GM10847 (cell line): ENCODE results near the gene ZNF598.

Experiments
- POLR2A ChIP-seq: IDR thresholded peaks from 2 replicates; pipeline ENCODE4 v1.6.1; 2011; ENCODE audit not compliant: insufficient read length; ENCODE audit errors: extremely low read depth

ZNF598 gene

DNA sequence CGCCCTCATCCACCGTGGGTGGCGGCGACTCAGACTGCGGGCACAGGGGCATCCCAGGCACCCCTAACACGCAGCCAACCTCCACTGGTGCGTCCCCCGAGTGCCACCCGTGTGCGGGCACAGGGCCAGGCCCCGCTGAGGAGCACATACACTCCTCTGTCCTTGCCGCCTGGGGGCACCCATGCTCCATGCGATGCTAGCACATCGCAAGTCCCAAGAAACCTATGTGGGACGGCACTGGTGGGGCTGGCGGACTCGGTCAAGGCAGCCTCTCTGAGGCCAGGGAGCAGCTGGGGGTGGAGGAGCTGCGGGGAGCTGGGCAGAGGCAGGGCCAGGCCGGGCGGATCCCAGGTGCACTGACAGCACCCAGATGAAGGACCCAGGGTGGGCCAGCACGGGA is 4.0 kb downstream of the ZNF598 start:
- TF ChIP-seq POLR2A = no peak

DNA sequence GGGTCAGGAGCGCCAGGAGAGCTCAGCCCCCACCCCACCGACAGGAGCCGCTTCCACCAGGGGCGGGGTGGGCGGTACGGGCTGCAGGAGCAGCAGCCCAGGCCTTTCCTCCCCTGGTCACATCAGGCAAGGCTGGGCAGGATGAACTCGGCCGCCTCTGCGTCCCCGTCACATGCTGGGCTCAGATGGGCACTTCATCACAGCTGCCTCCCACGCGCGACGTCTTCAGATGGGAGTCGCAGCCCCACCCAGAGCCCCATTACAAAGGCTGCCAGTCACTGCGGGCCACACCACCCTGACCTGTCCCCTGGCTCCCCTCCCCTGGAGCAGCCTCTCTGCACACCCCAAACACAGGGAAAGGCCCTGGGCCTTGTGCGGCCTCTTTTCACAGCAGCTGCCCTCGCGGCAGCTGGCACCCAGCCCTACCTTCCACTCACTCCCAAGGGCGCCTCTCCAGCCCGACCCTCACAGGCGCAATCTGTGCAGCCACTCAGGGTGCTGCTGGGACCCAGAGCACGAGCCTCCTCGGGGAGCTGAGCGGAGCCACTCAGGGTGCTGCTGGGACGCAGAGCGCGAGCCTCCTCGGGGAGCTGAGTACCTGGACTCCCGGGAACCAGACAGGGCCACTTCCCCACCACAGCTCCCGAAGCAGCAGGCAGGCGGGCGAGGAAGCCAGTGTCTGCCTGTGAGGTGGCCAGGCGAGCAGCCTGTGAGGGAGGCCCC is 4.7 kb downstream of the ZNF598 start:
- TF ChIP-seq POLR2A = no peak

DNA sequence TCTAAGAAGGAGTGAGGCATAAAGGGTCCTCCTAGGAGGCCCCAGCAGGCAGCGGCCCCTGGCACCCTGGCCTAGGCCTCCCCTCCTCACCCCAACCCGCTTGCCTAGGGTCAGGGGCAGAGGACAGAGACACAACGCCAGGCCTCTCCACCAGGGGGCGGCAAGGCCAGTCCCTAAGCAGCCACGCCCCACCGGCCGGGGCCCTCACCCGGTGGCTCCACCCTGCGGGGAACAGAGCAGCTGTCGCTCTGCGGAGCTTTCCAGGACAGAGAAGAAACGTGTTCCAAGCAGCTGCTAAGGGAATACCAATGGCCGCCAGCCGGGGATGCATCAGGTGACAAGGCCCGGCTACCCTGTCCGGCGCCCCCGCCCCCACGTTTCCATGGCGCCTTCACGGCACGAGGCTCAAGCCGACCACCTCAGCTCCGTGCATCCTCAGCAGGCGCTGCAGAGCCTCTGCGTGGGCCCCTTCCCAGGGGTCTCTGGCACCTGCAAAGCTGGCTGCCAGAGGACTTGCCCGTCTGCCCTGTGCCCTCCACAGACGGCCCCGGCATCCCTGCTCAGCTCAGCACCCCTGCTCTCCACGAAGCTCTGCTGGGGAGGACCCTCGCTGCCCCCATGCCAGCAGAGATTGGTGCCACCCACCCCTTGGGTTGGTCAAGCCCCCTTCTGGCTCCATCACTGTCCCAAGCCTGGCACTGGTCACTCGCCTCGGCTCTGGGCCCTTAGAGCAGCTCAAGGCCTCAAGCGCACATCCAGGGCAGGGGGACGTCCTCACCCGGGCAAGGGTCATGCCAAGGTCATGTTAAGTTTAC is 5.6 kb downstream of the ZNF598 start:
- TF ChIP-seq POLR2A = no peak

DNA sequence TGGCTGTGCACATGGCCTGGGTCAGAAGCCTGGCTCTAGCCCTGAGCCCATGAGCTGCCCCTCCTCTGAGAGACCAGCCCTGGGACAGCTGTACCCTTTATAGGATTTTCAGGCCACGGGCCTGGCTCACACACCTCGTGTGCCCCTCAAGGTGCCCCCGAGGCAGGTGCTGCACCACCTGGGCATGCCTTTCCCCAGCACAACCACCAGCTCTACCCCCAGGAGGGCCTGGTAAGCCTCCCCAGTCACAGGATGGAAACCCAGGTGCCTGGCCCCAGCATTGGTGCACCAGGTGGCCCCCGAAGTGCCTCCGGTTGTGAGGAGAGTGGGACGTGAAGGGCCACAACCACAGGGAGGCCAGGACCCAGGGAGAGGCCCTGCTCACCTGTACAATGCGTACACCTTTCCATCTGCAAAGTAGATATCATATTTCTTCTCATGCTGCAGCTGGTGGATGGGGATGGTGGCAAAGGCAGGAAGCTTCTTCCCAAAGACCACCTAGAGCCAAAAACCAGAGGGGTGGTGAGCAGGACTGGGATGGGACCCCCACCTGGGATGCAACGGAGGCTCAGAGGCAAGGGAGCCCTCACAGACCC is 6.3 kb downstream of the ZNF598 start:
- no peak for TF ChIP-seq POLR2A

DNA sequence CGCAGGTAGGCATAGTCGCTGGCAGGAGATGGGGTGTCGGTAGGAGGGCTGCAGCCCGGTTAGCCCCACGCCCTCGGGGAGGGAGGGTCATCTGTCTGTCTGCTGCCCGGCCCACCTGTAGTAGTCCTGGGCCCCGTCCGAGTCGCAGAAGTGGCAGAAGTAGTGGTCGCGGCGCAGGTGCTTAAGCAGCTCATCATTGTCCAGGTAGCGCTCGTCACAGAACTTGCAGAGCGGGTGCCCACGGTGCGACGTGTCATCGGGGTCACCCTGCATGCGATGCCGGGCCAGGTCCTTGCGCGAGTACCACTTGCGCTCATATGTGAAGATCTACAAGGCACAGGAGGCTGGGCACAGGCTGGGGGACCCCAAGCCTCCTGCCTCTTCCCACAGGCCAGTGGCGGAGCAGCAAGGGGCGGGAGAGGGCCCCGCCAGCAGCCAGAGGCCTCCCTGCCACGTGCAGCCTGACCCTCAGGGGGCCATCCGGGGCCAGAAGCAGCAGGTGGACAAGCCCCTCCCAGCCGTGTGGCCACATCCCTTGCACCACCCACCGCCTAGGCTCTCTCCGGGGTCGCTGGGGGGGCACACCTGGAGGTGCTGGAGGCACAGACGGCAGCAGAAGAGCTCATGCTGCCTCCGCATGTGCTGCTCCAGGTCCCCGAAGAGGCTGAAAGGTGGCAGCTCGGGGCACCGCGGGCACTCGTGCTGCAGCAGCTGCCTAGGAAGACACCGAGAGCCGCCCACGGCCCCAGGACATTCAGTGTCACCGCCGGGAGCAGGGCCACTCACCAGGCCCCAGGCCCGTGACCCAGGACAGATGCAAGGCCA is 7.0 kb downstream of the ZNF598 start:
- no peak for TF ChIP-seq POLR2A

DNA sequence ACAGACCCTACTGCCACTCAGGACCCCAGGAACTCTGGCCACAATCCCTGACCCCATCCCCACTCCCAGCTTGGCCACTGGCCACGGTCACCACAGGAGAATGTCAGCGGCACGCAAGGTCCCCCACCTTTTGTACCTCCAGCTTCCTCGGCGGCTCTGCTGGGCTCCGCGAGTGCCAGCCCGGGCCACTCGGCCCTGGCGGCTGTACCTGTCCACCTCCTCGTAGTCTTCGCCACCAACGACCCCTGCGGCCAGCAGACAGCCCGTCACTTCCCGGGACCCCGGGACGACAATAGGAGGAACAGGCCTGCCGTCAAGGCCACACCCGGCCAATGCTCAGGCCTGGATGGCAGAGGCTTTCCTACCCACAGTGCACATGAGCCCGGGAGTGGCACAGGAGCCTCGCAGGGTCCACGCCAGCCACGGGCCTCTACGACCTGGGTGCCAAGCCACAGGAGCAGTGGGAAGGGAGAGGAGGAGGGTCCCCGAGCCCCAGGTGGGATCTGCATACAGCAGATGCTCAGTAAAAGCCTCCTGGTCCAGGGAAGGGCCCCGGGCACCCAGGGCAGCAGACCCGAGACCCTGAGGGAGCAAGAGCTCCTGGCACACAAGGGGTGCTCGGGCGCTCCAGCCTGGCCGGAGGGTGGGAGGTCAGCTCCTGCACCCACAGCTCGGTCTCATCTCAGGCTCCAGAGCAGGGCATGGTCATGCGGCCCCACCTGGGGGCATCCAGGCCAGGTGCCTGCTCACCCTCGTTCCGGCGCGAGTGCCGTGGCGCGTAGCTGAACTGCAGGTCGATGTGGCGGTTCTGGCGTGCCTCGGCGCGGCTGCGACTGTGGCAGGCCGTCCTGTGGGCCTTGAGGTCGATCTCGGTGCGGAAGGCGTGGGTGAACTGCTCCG is 7.9 kb downstream of the ZNF598 start:
- TF ChIP-seq POLR2A = no peak

DNA sequence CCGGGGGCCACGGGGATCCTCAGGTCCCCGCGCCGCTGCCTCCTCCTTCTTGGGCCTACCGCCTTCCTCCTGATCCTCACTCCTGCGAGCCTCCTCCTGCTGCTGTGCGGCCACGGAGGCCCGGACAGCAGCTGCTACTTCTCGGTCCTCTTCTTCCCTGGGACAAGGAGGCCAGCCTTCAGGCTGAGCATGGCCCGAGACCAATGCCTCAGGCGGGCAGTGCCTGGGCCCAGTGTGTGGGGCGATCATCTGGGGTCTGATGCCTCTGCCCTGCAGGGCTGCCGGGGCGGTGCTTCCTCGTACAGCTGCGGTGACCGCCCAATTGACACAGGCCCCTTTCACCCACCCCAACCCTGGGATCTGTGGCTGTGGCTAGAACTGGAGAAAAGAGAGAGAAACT is 8.6 kb downstream of the ZNF598 start:
- TF ChIP-seq POLR2A = no peak

DNA sequence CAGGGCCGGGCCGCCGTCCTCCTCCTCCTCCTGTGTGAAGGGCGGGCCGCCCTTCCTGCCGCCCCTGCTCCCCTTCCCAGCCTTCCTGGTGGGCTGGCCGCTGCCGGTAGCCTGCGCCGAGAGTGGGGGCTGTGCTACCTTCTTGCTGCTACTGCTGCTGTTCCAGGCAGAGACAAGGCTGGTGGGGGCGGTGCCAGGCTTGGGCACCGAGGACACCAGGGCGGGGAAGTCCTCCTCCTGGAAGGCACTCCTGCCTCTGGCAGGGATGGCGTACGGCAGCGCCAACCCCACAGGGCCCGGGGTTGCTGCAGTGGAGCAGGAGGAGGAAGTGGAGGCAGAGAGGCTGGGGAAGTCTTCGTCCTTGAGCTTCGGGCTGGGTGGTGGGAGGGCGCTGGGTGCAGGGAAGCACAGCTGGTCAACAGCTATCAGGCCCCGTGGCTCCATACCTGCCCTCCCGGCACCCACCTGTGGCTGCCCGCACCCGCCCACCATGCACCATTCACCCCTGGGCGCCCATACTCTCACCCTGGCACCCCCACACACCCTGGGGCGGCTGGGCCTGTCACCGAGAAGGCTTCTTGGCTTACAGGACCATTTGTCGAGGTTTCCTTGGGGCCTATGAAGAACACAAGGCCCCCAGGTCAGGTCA is 9.6 kb downstream of the ZNF598 start:
- no peak for TF ChIP-seq POLR2A

DNA sequence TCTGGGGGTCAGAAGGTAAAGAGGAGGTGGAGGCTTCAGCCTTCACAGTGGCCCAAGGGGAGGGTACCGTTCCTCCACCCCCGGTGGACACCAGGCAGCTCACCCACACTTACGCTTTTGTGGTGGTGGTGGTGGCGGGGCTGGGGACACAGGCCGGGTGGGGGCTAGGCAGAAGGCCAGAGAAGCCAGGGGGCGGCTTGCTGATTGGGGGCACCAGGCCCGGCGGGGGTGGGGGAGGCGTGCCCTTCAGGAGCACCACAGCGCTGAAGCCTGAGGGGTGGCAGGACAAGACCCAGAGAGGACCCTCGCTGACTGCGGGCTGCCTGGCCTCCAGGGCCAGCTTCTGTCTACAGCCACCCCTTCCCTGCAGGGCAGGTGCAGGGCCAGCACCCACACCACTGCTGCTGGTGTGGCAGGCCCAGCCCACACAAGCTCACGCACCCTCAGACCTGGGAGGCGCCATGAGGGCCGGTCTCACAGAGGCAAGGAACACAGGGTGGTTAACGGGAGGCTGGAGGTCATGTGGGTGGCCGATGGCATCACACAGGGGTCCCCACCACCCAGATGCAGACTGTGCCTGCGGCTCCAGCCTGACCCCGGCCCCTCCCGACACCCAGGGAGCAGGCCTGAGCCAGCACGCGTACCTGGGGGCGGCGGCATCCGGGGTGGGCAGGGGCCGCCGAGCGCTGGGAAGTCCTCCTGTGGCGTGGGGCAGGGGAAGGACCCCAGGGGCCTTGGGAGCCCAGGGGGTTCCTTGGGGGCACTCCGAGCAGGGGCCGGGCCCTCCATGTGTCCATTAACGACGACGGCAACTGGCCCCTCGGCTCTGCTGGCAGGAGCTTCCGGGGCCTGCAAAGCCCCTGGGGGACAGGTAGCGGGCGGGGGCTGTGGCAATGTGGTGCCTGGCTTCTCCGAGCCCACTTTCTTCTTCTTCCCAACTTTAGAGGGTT is 10.5 kb downstream of the ZNF598 start:
- TF ChIP-seq POLR2A = no peak

DNA sequence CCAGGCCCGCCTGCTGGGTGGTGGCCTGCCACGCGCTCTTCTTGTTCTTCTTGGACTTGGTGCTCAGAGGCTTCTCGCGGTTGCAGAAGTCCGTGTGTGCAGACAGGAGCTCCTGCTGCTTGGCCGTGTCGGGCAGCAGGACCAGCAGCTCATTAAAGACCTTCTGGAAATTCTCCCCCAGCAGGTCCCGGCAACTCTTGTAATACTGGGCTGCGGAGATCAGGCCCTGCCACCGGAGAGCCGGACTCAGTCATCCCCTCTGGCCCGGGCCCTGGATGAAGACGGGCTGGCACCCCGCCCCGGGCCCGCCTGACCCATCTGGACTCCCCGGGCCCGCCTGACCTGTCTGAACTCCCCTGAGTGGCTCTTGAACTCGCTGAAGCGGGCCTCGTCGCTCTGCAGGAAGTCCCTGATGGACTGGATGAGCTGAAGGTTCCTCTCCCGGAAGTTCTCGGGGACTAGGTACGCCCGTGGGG is 11.2 kb downstream of the ZNF598 start:
- TF ChIP-seq POLR2A = no peak

DNA sequence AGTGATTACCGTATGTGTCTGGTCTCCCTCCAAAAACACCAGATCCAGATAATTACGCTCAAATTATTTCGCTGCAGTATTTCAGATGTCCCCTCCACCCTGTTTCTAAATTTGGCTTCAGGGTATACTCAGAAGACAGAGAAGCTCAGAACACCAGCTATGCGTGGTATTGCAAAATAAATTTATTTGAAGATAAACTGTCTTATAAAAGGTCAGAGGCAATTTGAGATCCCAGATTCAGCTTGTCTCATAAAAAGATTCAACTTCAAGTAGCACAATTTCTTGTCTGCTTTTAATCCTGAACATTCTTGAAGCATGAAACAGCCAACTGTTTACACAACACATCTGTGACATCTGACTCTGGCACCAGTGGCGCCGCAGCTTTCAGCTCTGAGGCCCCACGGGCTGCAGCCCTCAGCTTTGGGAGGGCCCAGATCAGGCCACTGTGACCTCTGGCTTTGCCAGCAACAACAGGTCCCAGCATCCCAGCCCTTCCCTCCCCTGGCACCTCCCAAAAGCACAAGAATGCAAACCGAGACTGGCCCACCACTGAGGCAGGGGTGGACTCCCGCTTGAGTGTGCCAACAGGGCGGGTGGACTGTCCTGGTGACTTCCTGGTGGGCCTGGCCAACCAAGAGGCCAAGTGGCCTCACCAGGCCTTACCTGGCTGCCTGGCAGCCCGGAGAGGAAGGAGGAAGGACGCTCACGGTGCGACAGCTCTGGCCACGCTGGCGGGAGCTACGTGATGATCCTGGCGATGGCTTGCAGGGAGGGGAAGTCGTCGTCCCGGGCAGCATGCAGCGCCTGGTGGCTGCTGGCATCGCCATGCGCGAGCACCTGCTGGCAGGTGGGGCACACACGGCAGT is 11.9 kb downstream of the ZNF598 start:
- TF ChIP-seq POLR2A = no peak

DNA sequence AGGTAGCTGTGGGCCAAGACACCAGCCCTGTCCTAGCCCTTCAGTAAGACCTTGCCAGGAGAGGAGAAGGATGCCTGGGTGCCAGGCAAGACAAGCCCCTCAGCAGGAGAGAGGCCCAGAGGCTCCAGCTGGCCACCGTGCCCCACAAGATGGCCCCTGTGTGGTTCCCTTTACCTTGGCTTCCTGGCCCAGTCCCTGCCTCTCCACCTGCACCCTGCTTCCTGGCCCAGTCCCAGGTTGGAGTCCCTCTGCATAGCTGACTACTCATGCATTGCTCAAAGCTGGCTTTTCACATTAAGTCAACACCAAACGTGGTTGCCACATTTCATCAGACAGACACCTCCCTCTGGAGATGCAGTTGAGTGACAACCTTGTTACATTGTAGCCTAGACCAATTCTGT is 15.9 kb downstream of the ZNF598 start:
- no peak for TF ChIP-seq POLR2A
